Body of pancreas (tissue), 4 donors: Measurements from ENCODE around the gene USP50. TPM values are rescaled to one million over a fixed set of nuclear protein-coding genes. Genes with fewer than 3 reads are reported as not detected.
A peak's percentile ranks its signal among the peaks of the same experiment; 100 is the strongest.
"Not testable (repeated sequence)": the region's sequence is repeated elsewhere in the genome, so short reads cannot be mapped to it uniquely, and the experiment has no call there.

Experiments used
- ATAC-seq: fragments of 150-250 bp; one replicate; pipeline ENCODE4 v1.9.1; 2016
- DNase-seq, 4 donors: peaks; one replicate each; pipeline ENCODE4 v3.0.0-alpha.2; 2019
- H3K27ac ChIP-seq, 4 donors: fragments of 200-600 bp; sonication (generic); 1 replicate in 3 of 4; 2 replicates in 1 of 4; pipeline versions ENCODE4 v1.5.1 to v1.6.1; 2016 to 2019; ENCODE audit warnings: mild to moderate bottlenecking in 1 of 4, mixed read lengths in 1 of 4, moderate library complexity in 1 of 4
- H3K27me3 ChIP-seq, 2 donors: fragments of 200-600 bp; sonication (generic); one replicate each; pipeline ENCODE4 v1.6.0; 2016; ENCODE audit warnings: mild to moderate bottlenecking in 1 of 2
- H3K36me3 ChIP-seq, 2 donors: fragments of 200-600 bp; sonication (generic); replicated peaks in 1 of 2; 2 replicates each; pipeline ENCODE4 v1.5.1; 2016; ENCODE audit warnings: low read depth in 2 of 2; ENCODE audit not compliant: insufficient read depth in 1 of 2
- H3K4me1 ChIP-seq: fragments of 200-600 bp; sonication (generic); one replicate; pipeline ENCODE4 v1.6.0; 2016
- H3K4me3 ChIP-seq, 2 donors: fragments of 200-600 bp; sonication (generic); 1 replicate in 1 of 2; 2 replicates in 1 of 2; pipeline ENCODE4 v1.5.1; 2016 to 2019
- H3K9me3 ChIP-seq, 3 donors: fragments of 200-600 bp; sonication (generic); 1 replicate in 2 of 3; 2 replicates in 1 of 3; pipeline ENCODE4 v1.5.1; 2016
- CTCF ChIP-seq, 7 experiments: fragments of 450-650 bp in 4 of 7; fragments of 200-600 bp in 3 of 7; sonication (generic) in 3 of 7; IDR thresholded peaks; one replicate each; pipeline ENCODE4 v1.5.1; 2016 to 2019; ENCODE audit warnings: antibody characterized with exemption in 7 of 7
- POLR2A ChIP-seq, 3 donors: fragments of 450-650 bp; IDR thresholded peaks; one replicate each; pipeline ENCODE4 v1.6.1; 2016; ENCODE audit warnings: antibody characterized with exemption in 3 of 3, mild to moderate bottlenecking in 2 of 3
- WGBS, 2 donors: methylation state at CpG; one replicate each; pipeline ENCODE4 v1.1.5; 2017; 5-methylcytosine and 5-hydroxymethylcytosine counted together
- intact Hi-C: fragments of 100-400 bp; cut with DNase I; formaldehyde crosslinking; loops from one replicate; pipeline ENCODE4 v1.15.1; 2023
- total RNA-seq, 2 donors: library from RNA; depleted of rRNA; stranded (reverse); fragments of >200 nt; gene quantifications; one replicate each; pipeline ENCODE4 v1.1.0, GENCODE V29; 2016

Gene USP50
- total RNA-seq, 2 donors from 2014 or later: not detected

GRCh38 chr15:50576166-50576565 lies 29.7 kb upstream of the USP50 start:
- H3K9me3 ChIP-seq: no peaks in the 10 kb centered on the region
- peaks cover 0 to 28% of the 10 kb centered on the region in 2 donors for H3K36me3 ChIP-seq
- ATAC-seq (no peak), DNase-seq (no peak)
- no peak overlapping the region for H3K27ac ChIP-seq
- H3K27me3 ChIP-seq: no peaks in the 10 kb centered on the region
- no peak overlapping the region for H3K4me3 ChIP-seq
- no peaks in the 10 kb centered on the region for H3K4me1 ChIP-seq
- 72 to 95% methylated on average over 1 of the region's 1 CpG for WGBS, 2 donors
- no peak for TF ChIP-seq POLR2A (IDR thresholded peaks at IDR 0.05)
- no peak for TF ChIP-seq CTCF (IDR thresholded peaks at IDR 0.05)
- intact Hi-C loops: no loop called here

- H3K9me3 ChIP-seq, ATAC-seq, intact Hi-C loops, H3K4me3 ChIP-seq, H3K27ac ChIP-seq, H3K27me3 ChIP-seq, H3K4me1 ChIP-seq: not testable (repeated sequence)
- peaks cover 0 to 26% of the 10 kb centered on the region in 2 donors for H3K36me3 ChIP-seq
- DNase-seq: peak in 1 of 4 donors; percentile 12
- WGBS, 2 donors: 88 to 95% methylated on average over 5 of the region's 5 CpGs
These were observed 27.4 kb upstream of the USP50 start for GRCh38 chr15:50573842-50574241.

GRCh38 chr15:50563756-50564155 lies 17.3 kb upstream of the USP50 start:
- Histone ChIP-seq H3K36me3 (peaks cover 0 to 9% of the 10 kb centered on the region in 2 donors), H3K9me3 (no peaks in the 10 kb centered on the region), H3K4me1 (peaks cover 4% of the 10 kb centered on the region), H3K27ac (no peak overlapping the region), H3K27me3 (no peaks in the 10 kb centered on the region), H3K4me3 (no peak overlapping the region)
- 98 to 99% methylated on average over 3 to 4 of the region's 4 CpGs for WGBS, 2 donors
- DNase-seq: no peak
- ATAC-seq: no peak
- intact Hi-C loops: no loop called here
- TF ChIP-seq POLR2A (IDR thresholded peaks at IDR 0.05) (no peak), CTCF (IDR thresholded peaks at IDR 0.05) (no peak)

- DNase-seq: no peak
- Histone ChIP-seq H3K27me3 (no peaks in the 10 kb centered on the region), H3K4me1 (peaks cover 4% of the 10 kb centered on the region), H3K9me3 (no peaks in the 10 kb centered on the region), H3K4me3 (no peak overlapping the region), H3K36me3 (peaks cover 0 to 8% of the 10 kb centered on the region in 2 donors), H3K27ac (no peak overlapping the region)
- WGBS, 2 donors: 79 to 85% methylated on average over 4 of the region's 4 CpGs
- TF ChIP-seq CTCF (IDR thresholded peaks at IDR 0.05) (no peak), POLR2A (IDR thresholded peaks at IDR 0.05) (no peak)
- intact Hi-C loops: no loop called here
- no peak for ATAC-seq
These were observed 16.5 kb upstream of the USP50 start for GRCh38 chr15:50562735-50563640.

- 92 to 100% methylated on average over 1 to 2 of the region's 2 CpGs for WGBS, 2 donors
- H3K36me3 ChIP-seq: peaks cover 0 to 4% of the 10 kb centered on the region in 2 donors
- intact Hi-C loops: no loop called here
These were observed 11.5 kb upstream of the USP50 start for GRCh38 chr15:50558012-50558411.

More at GRCh38 chr15:50558012-50558411, 11.5 kb upstream of the USP50 start:
- H3K4me3 ChIP-seq: no peak overlapping the region
- TF ChIP-seq CTCF (IDR thresholded peaks at IDR 0.05) (no peak), POLR2A (IDR thresholded peaks at IDR 0.05) (no peak)
- no peak for ATAC-seq
- H3K27ac ChIP-seq: no peak overlapping the region
- DNase-seq: no peak
- peaks cover 4% of the 10 kb centered on the region for H3K4me1 ChIP-seq
- H3K9me3 ChIP-seq: no peaks in the 10 kb centered on the region
- H3K27me3 ChIP-seq: no peaks in the 10 kb centered on the region
